HEK293T (cell line): ENCODE measurements around the gene CPTP.

ENCODE experiments used
- CTCF ChIA-PET: fragments of 350-600 bp; formaldehyde crosslinking; extraction: SDS; loops from one replicate; lab custom pipeline; 2021; ENCODE audit warnings: antibody characterized with exemption, inconsistent platforms; lab: Yijun Ruan, JAX
- POLR2A ChIA-PET: fragments of 350-600 bp; formaldehyde crosslinking; extraction: SDS; loops from one replicate; lab custom pipeline; 2020; ENCODE audit warnings: antibody characterized with exemption, inconsistent platforms; lab: Yijun Ruan, JAX
- DNase-seq: peaks from one replicate; pipeline ENCODE4 v3.0.0; 2012; ENCODE audit warnings: mixed read lengths; ENCODE audit errors: extremely low spot score
- ARNT ChIP-seq: fragments of 450-650 bp; IDR thresholded peaks from 2 replicates; pipeline ENCODE4 v1.6.1; 2017; ENCODE audit warnings: mild to moderate bottlenecking
- BHLHE40 ChIP-seq: fragments of 450-650 bp; IDR thresholded peaks from 2 replicates; pipeline ENCODE4 v1.6.1; 2016; ENCODE audit warnings: mild to moderate bottlenecking, moderate library complexity, borderline replicate concordance
- CTBP1 ChIP-seq: fragments of 450-650 bp; IDR thresholded peaks from 2 replicates; pipeline ENCODE4 v1.6.1; 2016; ENCODE audit warnings: borderline replicate concordance
- ELF4 ChIP-seq: fragments of 450-650 bp; IDR thresholded peaks from 2 replicates; pipeline ENCODE4 v1.6.1; 2017; ENCODE audit warnings: antibody characterized with exemption
- FOXA1 ChIP-seq: fragments of 450-650 bp; IDR thresholded peaks from 2 replicates; pipeline ENCODE4 v1.6.1; 2016; ENCODE audit warnings: mild to moderate bottlenecking
- FOXK2 ChIP-seq: fragments of 450-650 bp; IDR thresholded peaks from 2 replicates; pipeline ENCODE4 v1.6.1; 2016; ENCODE audit warnings: mild to moderate bottlenecking
- FOXM1 ChIP-seq: fragments of 450-650 bp; IDR thresholded peaks from 2 replicates; pipeline ENCODE4 v1.6.1; 2017; ENCODE audit warnings: mild to moderate bottlenecking, borderline replicate concordance
- HDGF ChIP-seq: fragments of 450-650 bp; IDR thresholded peaks from 2 replicates; pipeline ENCODE4 v1.6.1; 2017; ENCODE audit warnings: antibody characterized with exemption, borderline replicate concordance
- L3MBTL2 ChIP-seq: fragments of 450-650 bp; conservative IDR thresholded peaks from 2 replicates; pipeline ENCODE4 v1.6.1; 2016; ENCODE audit warnings: mild to moderate bottlenecking
- LEF1 ChIP-seq: fragments of 450-650 bp; IDR thresholded peaks from 2 replicates; pipeline ENCODE4 v1.6.1; 2017; ENCODE audit warnings: mild to moderate bottlenecking, borderline replicate concordance
- NFRKB ChIP-seq: fragments of 450-650 bp; IDR thresholded peaks from 2 replicates; pipeline ENCODE4 v1.6.1; 2016; ENCODE audit warnings: mild to moderate bottlenecking, moderate library complexity
- PKNOX1 ChIP-seq: fragments of 450-650 bp; IDR thresholded peaks from 2 replicates; pipeline ENCODE4 v1.6.1; 2016
- SP1 ChIP-seq: fragments of 450-650 bp; IDR thresholded peaks from 2 replicates; pipeline ENCODE4 v1.6.1; 2017
- SUZ12 ChIP-seq: fragments of 450-650 bp; IDR thresholded peaks from 2 replicates; pipeline ENCODE4 v1.6.1; 2016; ENCODE audit warnings: mild to moderate bottlenecking
- TARDBP ChIP-seq: fragments of 450-650 bp; IDR thresholded peaks from 2 replicates; pipeline ENCODE4 v1.6.1; 2016
- ZNF384 ChIP-seq: fragments of 450-650 bp; IDR thresholded peaks from 2 replicates; pipeline ENCODE4 v1.6.1; 2016

Gene CPTP

DNA sequence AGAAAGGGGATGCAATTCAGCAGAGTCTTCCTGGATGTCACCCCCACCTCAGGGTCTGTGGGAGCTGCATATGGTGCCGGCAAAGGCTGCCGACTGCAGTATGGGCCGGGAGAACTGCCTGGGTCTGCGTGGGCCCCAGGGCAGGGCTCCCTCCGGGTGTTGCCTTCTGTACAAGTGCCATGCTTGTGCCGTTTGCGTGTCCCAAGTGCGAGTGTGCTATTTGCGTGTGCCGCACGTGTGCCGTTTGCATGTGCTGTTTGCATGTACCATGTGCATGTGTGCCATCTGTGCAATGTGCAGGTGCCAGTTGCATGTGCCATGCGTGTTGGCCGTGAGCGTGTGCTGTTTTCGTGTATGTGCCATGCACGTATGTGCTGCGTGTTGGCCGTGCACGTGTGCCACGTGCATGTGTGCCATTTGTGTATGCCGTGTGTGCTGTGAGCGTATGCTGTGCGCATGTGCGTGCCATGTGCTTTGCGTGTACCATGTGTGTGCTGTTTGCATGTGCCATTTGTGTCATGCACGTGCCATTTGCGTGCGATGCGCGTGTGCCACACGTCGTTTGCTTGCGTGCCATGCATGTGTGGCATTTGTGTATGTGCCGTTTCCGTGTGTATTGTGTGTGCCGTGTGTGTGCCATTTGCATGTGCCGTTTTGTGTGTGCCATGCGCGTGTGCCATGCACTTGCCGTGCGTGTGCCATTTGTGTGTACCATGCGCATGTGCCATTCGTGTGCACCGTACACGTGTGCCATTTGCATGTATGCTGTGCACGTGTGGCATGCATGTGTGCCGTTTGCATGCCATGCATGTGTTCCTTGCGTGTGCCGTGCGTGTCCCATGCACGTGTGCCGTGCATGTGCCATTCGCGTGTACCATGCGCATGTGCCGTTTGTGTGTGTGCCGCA, 5.0 kb downstream of the CPTP start:
- ChIA-PET CTCF (no interaction called here), POLR2A (no interaction called here)
- no peak for DNase-seq
- peak; percentile 87 for TF ChIP-seq TARDBP
- TF ChIP-seq BHLHE40, result no peak

GRCh38 chr1:1330366-1331067, 5.9 kb downstream of the CPTP start:
- no peak for DNase-seq
- ChIA-PET CTCF (no interaction called here), POLR2A (no interaction called here)
- no peak for TF ChIP-seq HDGF
- TF ChIP-seq FOXM1, result no peak
- TF ChIP-seq NFRKB, result no peak
- TF ChIP-seq BHLHE40, result no peak
- TF ChIP-seq SP1, result no peak
- TF ChIP-seq ELF4, result no peak
- TF ChIP-seq FOXA1, result no peak
- TF ChIP-seq FOXK2, result no peak
- TF ChIP-seq PKNOX1, result no peak
- no peak for TF ChIP-seq LEF1
- TF ChIP-seq SUZ12, result no peak
- TF ChIP-seq TARDBP, result no peak
- TF ChIP-seq ARNT, result no peak

GRCh38 chr1:1331068-1331965, 6.7 kb downstream of the CPTP start, which contains the start of gene TAS1R3:
Gene TAS1R3, plus strand, starts transcription at chr1:1331280. Its CDS starts 66 bp downstream, at chr1:1331346.
- TF ChIP-seq ZNF384 (no peak), FOXK2 (no peak), BHLHE40 (no peak), HDGF (no peak), FOXM1 (no peak), ARNT (no peak), SUZ12 (no peak), PKNOX1 (no peak), CTBP1 (no peak), TARDBP (no peak), NFRKB (no peak), FOXA1 (no peak), ELF4 (no peak), LEF1 (no peak), SP1 (no peak), L3MBTL2 (no peak)
- POLR2A ChIA-PET, result no interaction called here
- no peak for DNase-seq
- CTCF ChIA-PET, result no interaction called here

DNA sequence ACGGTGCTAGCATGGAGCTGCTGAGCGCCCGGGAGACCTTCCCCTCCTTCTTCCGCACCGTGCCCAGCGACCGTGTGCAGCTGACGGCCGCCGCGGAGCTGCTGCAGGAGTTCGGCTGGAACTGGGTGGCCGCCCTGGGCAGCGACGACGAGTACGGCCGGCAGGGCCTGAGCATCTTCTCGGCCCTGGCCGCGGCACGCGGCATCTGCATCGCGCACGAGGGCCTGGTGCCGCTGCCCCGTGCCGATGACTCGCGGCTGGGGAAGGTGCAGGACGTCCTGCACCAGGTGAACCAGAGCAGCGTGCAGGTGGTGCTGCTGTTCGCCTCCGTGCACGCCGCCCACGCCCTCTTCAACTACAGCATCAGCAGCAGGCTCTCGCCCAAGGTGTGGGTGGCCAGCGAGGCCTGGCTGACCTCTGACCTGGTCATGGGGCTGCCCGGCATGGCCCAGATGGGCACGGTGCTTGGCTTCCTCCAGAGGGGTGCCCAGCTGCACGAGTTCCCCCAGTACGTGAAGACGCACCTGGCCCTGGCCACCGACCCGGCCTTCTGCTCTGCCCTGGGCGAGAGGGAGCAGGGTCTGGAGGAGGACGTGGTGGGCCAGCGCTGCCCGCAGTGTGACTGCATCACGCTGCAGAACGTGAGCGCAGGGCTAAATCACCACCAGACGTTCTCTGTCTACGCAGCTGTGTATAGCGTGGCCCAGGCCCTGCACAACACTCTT, 7.6 kb downstream of the CPTP start:
- no peak for TF ChIP-seq FOXA1
- no peak for TF ChIP-seq HDGF
- no peak for TF ChIP-seq TARDBP
- TF ChIP-seq ARNT, result no peak
- no peak for TF ChIP-seq LEF1
- no peak for TF ChIP-seq ZNF384
- TF ChIP-seq SUZ12, result no peak
- TF ChIP-seq BHLHE40, result no peak
- no peak for TF ChIP-seq L3MBTL2
- no peak for TF ChIP-seq PKNOX1
- TF ChIP-seq SP1, result no peak
- TF ChIP-seq NFRKB, result no peak
- TF ChIP-seq CTBP1, result no peak
- no peak for TF ChIP-seq FOXK2
- no peak for TF ChIP-seq FOXM1
- no peak for TF ChIP-seq ELF4
- CTCF ChIA-PET, result no interaction called here
- POLR2A ChIA-PET, result interaction anchor here (1.4 kb wide), 1 partner anchor 16 kb away, joined by 3 read pairs; no protein-coding TSS in a partner anchor
- no peak for DNase-seq
